H9 (cell line): ENCODE results near the gene TTLL4. TPM values are rescaled to one million over a fixed set of nuclear protein-coding genes. Genes with fewer than 3 reads are reported as not detected.

Source experiments
- DNase-seq: peaks from one replicate; pipeline ENCODE4 v3.0.0-alpha.2; 2017
- H2AFZ ChIP-seq: one replicate; pipeline ENCODE4 v1.6.1; 2013; ENCODE audit warnings: mild to moderate bottlenecking, low read length, control low read depth, moderate library complexity
- H2AK5ac ChIP-seq: 2 replicates; pipeline ENCODE4 v1.6.1; 2013; ENCODE audit warnings: low read length, control low read depth, mixed read lengths; ENCODE audit not compliant: insufficient read length
- H2BK120ac ChIP-seq: one replicate; pipeline ENCODE4 v1.6.1; 2013; ENCODE audit warnings: low read depth, mild to moderate bottlenecking, low read length, control low read depth, inconsistent platforms; ENCODE audit not compliant: poor library complexity, severe bottlenecking
- H2BK12ac ChIP-seq: 2 replicates; pipeline ENCODE4 v1.6.1; 2013; ENCODE audit warnings: low read length, control low read depth, mixed read lengths, low read depth; ENCODE audit not compliant: insufficient read length
- H2BK15ac ChIP-seq: 2 replicates; pipeline ENCODE4 v1.6.1; 2013; ENCODE audit warnings: low read depth, low read length, control low read depth
- H2BK20ac ChIP-seq: one replicate; pipeline ENCODE4 v1.6.1; 2013; ENCODE audit warnings: low read depth, mild to moderate bottlenecking, low read length, control low read depth, inconsistent platforms; ENCODE audit not compliant: poor library complexity, severe bottlenecking
- H2BK5ac ChIP-seq: 2 replicates; pipeline ENCODE4 v1.6.1; 2013; ENCODE audit warnings: low read length, control low read depth, mixed read lengths; ENCODE audit not compliant: insufficient read length
- H3K14ac ChIP-seq: 2 replicates; pipeline ENCODE4 v1.6.1; 2013; ENCODE audit warnings: low read length, control low read depth; ENCODE audit not compliant: insufficient read depth
- H3K18ac ChIP-seq: 2 replicates; pipeline ENCODE4 v1.6.1; 2013; ENCODE audit warnings: low read depth, mild to moderate bottlenecking, mixed read lengths, low read length, control low read depth; ENCODE audit not compliant: insufficient read length
- H3K23ac ChIP-seq: 2 replicates; pipeline ENCODE4 v1.6.1; 2013; ENCODE audit warnings: low read length, control low read depth, mixed read lengths, low read depth; ENCODE audit not compliant: insufficient read length
- H3K23me2 ChIP-seq: 2 replicates; pipeline ENCODE4 v1.6.1; 2013; ENCODE audit warnings: low read depth, mild to moderate bottlenecking, mixed read lengths, low read length, control low read depth; ENCODE audit not compliant: insufficient read length, poor library complexity, severe bottlenecking
- H3K27ac ChIP-seq: 2 replicates; pipeline ENCODE4 v1.5.1; 2013; ENCODE audit warnings: low read length, control low read depth, mixed read lengths, low read depth; ENCODE audit not compliant: insufficient read length
- H3K27me3 ChIP-seq: 2 replicates; pipeline ENCODE4 v1.6.1; 2013; ENCODE audit warnings: low read length, control low read depth, inconsistent platforms; ENCODE audit not compliant: insufficient read depth
- H3K4ac ChIP-seq: 2 replicates; pipeline ENCODE4 v1.6.1; 2013; ENCODE audit warnings: low read depth, mild to moderate bottlenecking, control low read depth, inconsistent platforms, low read length, moderate library complexity
- H3K4me1 ChIP-seq: 2 replicates; pipeline ENCODE4 v1.6.1; 2013; ENCODE audit warnings: low read length, control low read depth, inconsistent platforms; ENCODE audit not compliant: insufficient read depth
- H3K4me2 ChIP-seq: 2 replicates; pipeline ENCODE4 v1.6.1; 2013; ENCODE audit warnings: low read length, control low read depth, mixed read lengths; ENCODE audit not compliant: insufficient read length, insufficient read depth
- H3K56ac ChIP-seq: 2 replicates; pipeline ENCODE4 v1.6.1; 2013; ENCODE audit warnings: low read depth, mild to moderate bottlenecking, mixed read lengths, low read length, control low read depth; ENCODE audit not compliant: insufficient read length
- H3K79me1 ChIP-seq: 2 replicates; pipeline ENCODE4 v1.6.1; 2013; ENCODE audit warnings: low read depth, mild to moderate bottlenecking, moderate library complexity, low read length, control low read depth, inconsistent platforms; ENCODE audit not compliant: insufficient read depth, poor library complexity, severe bottlenecking
- H3K79me2 ChIP-seq: 2 replicates; pipeline ENCODE4 v1.6.1; 2013; ENCODE audit warnings: low read length, control low read depth, inconsistent platforms; ENCODE audit not compliant: insufficient read depth
- H3K9ac ChIP-seq: 2 replicates; pipeline ENCODE4 v1.6.1; 2013; ENCODE audit warnings: low read length, control low read depth, mixed read lengths; ENCODE audit not compliant: insufficient read length; ENCODE audit errors: extremely low read depth
- H3K9me3 ChIP-seq: one replicate; pipeline ENCODE4 v1.6.1; 2013; ENCODE audit warnings: low read depth, low read length, inconsistent platforms; ENCODE audit not compliant: control insufficient read depth
- H3T11ph ChIP-seq: one replicate; pipeline ENCODE4 v1.6.1; 2013; ENCODE audit warnings: mild to moderate bottlenecking, low read length, control low read depth, inconsistent platforms
- H4K20me1 ChIP-seq: one replicate; pipeline ENCODE4 v1.6.1; 2013; ENCODE audit not compliant: control insufficient read depth, insufficient read length, insufficient read depth
- H4K5ac ChIP-seq: 2 replicates; pipeline ENCODE4 v1.6.1; 2013; ENCODE audit warnings: low read depth, mild to moderate bottlenecking, mixed read lengths, low read length, control low read depth; ENCODE audit not compliant: insufficient read length
- H4K8ac ChIP-seq: replicated peaks from 2 replicates; pipeline ENCODE4 v1.6.1; 2013; ENCODE audit warnings: low read length, control low read depth, mixed read lengths, low read depth; ENCODE audit not compliant: insufficient read length
- H4K91ac ChIP-seq: 2 replicates; pipeline ENCODE4 v1.6.1; 2013; ENCODE audit warnings: low read depth, mild to moderate bottlenecking, moderate library complexity, mixed read lengths, low read length, control low read depth; ENCODE audit not compliant: insufficient read length
- H3K27ac Mint-ChIP-seq, 3 experiments: 2 replicates in 2 of 3; 3 replicates in 1 of 3; pipeline ENCODE4 v1.8.0; 2020 to 2021; ENCODE audit warnings: mixed read lengths in 3 of 3, mild to moderate bottlenecking in 1 of 3, moderate library complexity in 1 of 3
- H3K27me3 Mint-ChIP-seq: 2 replicates; pipeline ENCODE4 v1.8.0; 2021; ENCODE audit warnings: low read depth, mild to moderate bottlenecking, moderate library complexity, mixed read lengths
- H3K36me3 Mint-ChIP-seq, 3 experiments: 2 replicates in 2 of 3; 3 replicates in 1 of 3; pipeline ENCODE4 v1.8.0; 2020 to 2021; ENCODE audit warnings: low read depth in 3 of 3, mixed read lengths in 3 of 3; ENCODE audit not compliant: insufficient read depth in 1 of 3
- H3K4me1 Mint-ChIP-seq, 2 experiments: 2 replicates each; pipeline ENCODE4 v1.8.0; 2020; ENCODE audit warnings: mixed read lengths in 2 of 2
- H3K4me3 Mint-ChIP-seq, 2 experiments: 2 replicates in 1 of 2; 3 replicates in 1 of 2; pipeline ENCODE4 v1.8.0; 2020 to 2021; ENCODE audit warnings: mild to moderate bottlenecking in 2 of 2, mixed read lengths in 2 of 2, moderate library complexity in 1 of 2
- H3K9me3 Mint-ChIP-seq, 2 experiments: 2 replicates in 1 of 2; 3 replicates in 1 of 2; pipeline ENCODE4 v1.8.0; 2020; ENCODE audit warnings: mild to moderate bottlenecking in 2 of 2, mixed read lengths in 2 of 2, moderate library complexity in 1 of 2
- CTCF ChIP-seq: fragments of 200-600 bp; sonication (generic); conservative IDR thresholded peaks from 3 replicates; pipeline ENCODE4 v1.8.0; 2021; ENCODE audit warnings: antibody characterized with exemption, mild to moderate bottlenecking
- WGBS: extraction: QIAGEN DNeasy Blood & Tissue Kit; methylation state at CpG from one replicate; pipeline ENCODE4 v1.1.7; 2013; ENCODE audit warnings: missing lambda C conversion rate, low lambda C conversion rate, mixed read lengths; ENCODE audit not compliant: insufficient read length; ENCODE audit errors: extremely low coverage; 5-methylcytosine and 5-hydroxymethylcytosine counted together
- total RNA-seq: library from RNA; stranded (reverse); gene quantifications from 2 replicates; pipeline ENCODE4 v1.2.1, GENCODE V29; 2021

Gene TTLL4
- total RNA-seq, 1 experiment from 2014 or later, result 96.4 TPM

- WGBS, result no CpG with 5 or more reads among the region's 9 CpGs
- peaks cover 29% of the 10 kb centered on the region for H3K27me3 Mint-ChIP-seq
- no peak overlapping the region for H4K91ac ChIP-seq
Measured at GRCh38 chr2:218777276-218777990, 66.8 kb downstream of the TTLL4 start.

More at GRCh38 chr2:218777276-218777990, 66.8 kb downstream of the TTLL4 start:
- Histone ChIP-seq H3K9me3 (no peaks in the 10 kb centered on the region), H3K79me2 (no peaks in the 10 kb centered on the region), H3K18ac (no peak overlapping the region), H2BK15ac (no peak overlapping the region), H2BK120ac (no peak overlapping the region), H3K23me2 (peaks cover 12% of the 10 kb centered on the region), H2AFZ (no peak overlapping the region), H3K9ac (no peak overlapping the region), H3K27me3 (peaks cover 2% of the 10 kb centered on the region; the same call in 1 of the 2 replicates), H2BK20ac (no peak overlapping the region), H4K8ac (no peak overlapping the region), H2BK5ac (no peak overlapping the region), H3K56ac (no peak overlapping the region), H4K20me1 (no peaks in the 10 kb centered on the region), H4K5ac (no peak overlapping the region), H3K4ac (no peak overlapping the region), H3K14ac (no peak overlapping the region), H3K4me1 (no peaks in the 10 kb centered on the region), H3K27ac (no peak overlapping the region), H3K23ac (no peak overlapping the region), H2BK12ac (no peak overlapping the region), H3K79me1 (no peaks in the 10 kb centered on the region), H3K4me2 (no peak overlapping the region), H3T11ph (no peak overlapping the region), H2AK5ac (no peak overlapping the region)
- H3K27ac Mint-ChIP-seq, result no peak overlapping the region
- DNase-seq, result no peak
- H3K4me3 Mint-ChIP-seq, result no peak overlapping the region
- peaks cover 7 to 11% of the 10 kb centered on the region in 2 experiments for H3K4me1 Mint-ChIP-seq
- H3K9me3 Mint-ChIP-seq, result peaks cover 4 to 14% of the 10 kb centered on the region in 2 experiments; a peak in 3 of 5 replicates
- no peak for TF ChIP-seq CTCF
- peaks cover 0 to 11% (median 10%) of the 10 kb centered on the region in 3 experiments; a peak in 5 of 7 replicates for H3K36me3 Mint-ChIP-seq
